ENCODE measurements around the gene PRAC2.

PRAC2 gene

DNA sequence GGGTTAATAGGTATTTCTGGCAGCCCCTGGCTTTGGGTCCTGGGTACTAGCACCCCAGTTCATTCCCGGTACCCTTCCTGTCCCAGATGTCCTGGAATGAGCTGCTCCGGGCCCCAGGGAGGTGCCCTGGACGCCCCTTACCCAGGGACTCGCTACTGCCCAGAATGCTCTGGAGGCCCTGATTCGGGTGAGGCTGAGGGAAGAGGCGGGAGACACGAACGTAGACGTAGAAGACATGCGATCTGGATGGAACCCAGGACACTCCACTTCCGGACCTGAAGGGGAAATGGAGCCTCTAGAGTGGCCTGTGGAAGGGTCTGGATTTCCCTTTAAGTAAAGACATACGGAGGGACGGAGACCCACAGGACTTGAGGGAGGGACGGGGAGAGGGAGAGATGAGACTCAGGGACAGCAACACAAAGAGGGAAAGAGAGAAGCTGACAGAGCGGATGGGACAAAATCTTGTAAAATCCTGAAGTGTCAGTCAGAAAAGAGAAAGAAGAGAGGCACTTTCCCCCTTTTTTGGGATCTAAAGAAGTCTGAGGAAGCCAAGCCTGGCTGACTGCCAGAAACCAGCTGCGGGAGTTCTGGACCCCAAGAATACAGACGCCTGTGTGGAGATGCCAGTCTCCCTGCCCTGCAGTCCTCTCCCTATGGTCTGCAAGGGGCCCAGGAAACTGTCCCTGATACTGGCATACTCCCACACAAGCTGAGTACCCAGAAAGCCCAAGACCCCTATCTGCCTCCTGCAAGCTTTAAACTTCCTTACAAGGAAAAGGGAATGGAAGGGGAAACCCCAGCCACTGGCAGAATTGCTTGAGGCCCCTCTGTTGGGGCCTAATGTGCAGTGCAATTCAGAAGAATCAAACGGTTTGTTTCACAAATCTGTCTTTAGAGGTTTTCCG lies 6.6 kb downstream of the PRAC2 start:
- Histone ChIP-seq H3F3A (ENCODE audit: control insufficient read depth, insufficient read depth) (no peaks in the 10 kb centered on the region), H3K9me3 (ENCODE audit: control insufficient read depth, insufficient read depth, low read length) (no peaks in the 10 kb centered on the region), H3K4me1 (ENCODE audit: control insufficient read depth, low read length) (no peaks in the 10 kb centered on the region), H4K20me1 (ENCODE audit: control insufficient read depth, insufficient read depth, low read depth, low read length) (no peaks in the 10 kb centered on the region), H3K9me2 (replicated peaks; ENCODE audit: control insufficient read depth, low read length) (no peaks in the 10 kb centered on the region), H3K4me2 (ENCODE audit: low read length) (no peak overlapping the region), H3K4me3 (ENCODE audit: low read length) (no peak overlapping the region), H3K36me3 (ENCODE audit: control insufficient read depth, low read length) (no peaks in the 10 kb centered on the region), H3K27me3 (ENCODE audit: control insufficient read depth, low read length) (peaks cover 60% of the 10 kb centered on the region), H3K79me2 (ENCODE audit: control insufficient read depth, low read length) (no peaks in the 10 kb centered on the region), H3K27ac (ENCODE audit: low read depth, low read length) (no peak overlapping the region)
- no peak for TF ChIP-seq EZH2phosphoT487 (IDR thresholded peaks at IDR 0.05; ENCODE audit: borderline replicate concordance, low read length)
- TF ChIP-seq, protein P1, sequence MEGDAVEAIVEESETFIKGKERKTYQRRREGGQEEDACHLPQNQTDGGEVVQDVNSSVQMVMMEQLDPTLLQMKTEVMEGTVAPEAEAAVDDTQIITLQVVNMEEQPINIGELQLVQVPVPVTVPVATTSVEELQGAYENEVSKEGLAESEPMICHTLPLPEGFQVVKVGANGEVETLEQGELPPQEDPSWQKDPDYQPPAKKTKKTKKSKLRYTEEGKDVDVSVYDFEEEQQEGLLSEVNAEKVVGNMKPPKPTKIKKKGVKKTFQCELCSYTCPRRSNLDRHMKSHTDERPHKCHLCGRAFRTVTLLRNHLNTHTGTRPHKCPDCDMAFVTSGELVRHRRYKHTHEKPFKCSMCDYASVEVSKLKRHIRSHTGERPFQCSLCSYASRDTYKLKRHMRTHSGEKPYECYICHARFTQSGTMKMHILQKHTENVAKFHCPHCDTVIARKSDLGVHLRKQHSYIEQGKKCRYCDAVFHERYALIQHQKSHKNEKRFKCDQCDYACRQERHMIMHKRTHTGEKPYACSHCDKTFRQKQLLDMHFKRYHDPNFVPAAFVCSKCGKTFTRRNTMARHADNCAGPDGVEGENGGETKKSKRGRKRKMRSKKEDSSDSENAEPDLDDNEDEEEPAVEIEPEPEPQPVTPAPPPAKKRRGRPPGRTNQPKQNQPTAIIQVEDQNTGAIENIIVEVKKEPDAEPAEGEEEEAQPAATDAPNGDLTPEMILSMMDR (IDR thresholded peaks at IDR 0.05; ENCODE audit: low read depth, low read length, poor library complexity, severe bottlenecking) = no peak

DNA sequence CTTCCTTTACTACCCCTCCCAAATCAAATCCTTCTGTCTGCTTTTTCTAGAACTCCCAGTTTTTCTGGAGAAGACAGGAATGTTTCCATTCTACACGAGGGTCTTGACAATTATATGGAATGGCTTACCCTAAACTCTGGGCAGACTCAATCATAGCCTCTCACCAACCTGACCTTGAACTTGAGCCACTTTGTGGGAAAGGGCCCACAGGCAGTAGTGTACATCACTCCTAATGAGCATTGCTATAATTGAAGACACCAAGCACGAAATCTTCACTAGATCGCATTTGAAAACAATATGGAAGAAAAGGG lies 7.2 kb downstream of the PRAC2 start:
- H3K4me2 ChIP-seq (ENCODE audit: low read length) = no peak overlapping the region
- H3K4me1 ChIP-seq (ENCODE audit: control insufficient read depth, low read length) = no peaks in the 10 kb centered on the region
- no peaks in the 10 kb centered on the region for H4K20me1 ChIP-seq (ENCODE audit: control insufficient read depth, insufficient read depth, low read depth, low read length)
- no peak overlapping the region for H3K4me3 ChIP-seq (ENCODE audit: low read length)
- H3K9me3 ChIP-seq (ENCODE audit: control insufficient read depth, insufficient read depth, low read length) = no peaks in the 10 kb centered on the region
- H3F3A ChIP-seq (ENCODE audit: control insufficient read depth, insufficient read depth) = no peaks in the 10 kb centered on the region
- no peaks in the 10 kb centered on the region for H3K36me3 ChIP-seq (ENCODE audit: control insufficient read depth, low read length)
- H3K27me3 ChIP-seq (ENCODE audit: control insufficient read depth, low read length) = peaks cover 60% of the 10 kb centered on the region
- no peaks in the 10 kb centered on the region for H3K9me2 ChIP-seq (replicated peaks; ENCODE audit: control insufficient read depth, low read length)
- no peak overlapping the region for H3K27ac ChIP-seq (ENCODE audit: low read depth, low read length)
- no peak for TF ChIP-seq EZH2phosphoT487 (IDR thresholded peaks at IDR 0.05; ENCODE audit: borderline replicate concordance, low read length)
- TF ChIP-seq, protein P1 (IDR thresholded peaks at IDR 0.05; ENCODE audit: low read depth, low read length, poor library complexity, severe bottlenecking) = no peak
- no peaks in the 10 kb centered on the region for H3K79me2 ChIP-seq (ENCODE audit: control insufficient read depth, low read length)

DNA sequence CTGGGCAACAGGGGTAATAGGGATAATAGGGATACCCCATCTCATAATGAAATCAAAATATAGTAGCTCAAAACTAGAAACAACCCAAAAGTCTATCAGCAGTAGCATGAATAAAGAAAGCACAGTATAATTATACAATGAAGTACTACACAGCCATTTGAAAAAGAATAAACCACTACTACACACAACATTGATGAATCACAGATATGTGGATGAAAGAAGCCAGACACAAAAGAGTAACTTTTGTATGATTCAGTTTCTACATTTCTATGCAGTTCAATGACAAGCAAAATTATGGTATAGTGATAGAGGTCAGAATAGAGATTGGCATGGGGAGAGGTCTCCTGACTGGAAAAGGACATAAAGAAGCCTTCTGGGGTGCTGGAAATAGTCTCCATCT lies 8.4 kb downstream of the PRAC2 start:
- no peaks in the 10 kb centered on the region for H3F3A ChIP-seq (ENCODE audit: control insufficient read depth, insufficient read depth)
- no peaks in the 10 kb centered on the region for H3K4me1 ChIP-seq (ENCODE audit: control insufficient read depth, low read length)
- no peaks in the 10 kb centered on the region for H3K79me2 ChIP-seq (ENCODE audit: control insufficient read depth, low read length)
- H3K9me3 ChIP-seq (ENCODE audit: control insufficient read depth, insufficient read depth, low read length) = no peaks in the 10 kb centered on the region
- H3K4me3 ChIP-seq (ENCODE audit: low read length) = no peak overlapping the region
- no peaks in the 10 kb centered on the region for H3K36me3 ChIP-seq (ENCODE audit: control insufficient read depth, low read length)
- no peaks in the 10 kb centered on the region for H4K20me1 ChIP-seq (ENCODE audit: control insufficient read depth, insufficient read depth, low read depth, low read length)
- TF ChIP-seq, protein P1 (IDR thresholded peaks at IDR 0.05; ENCODE audit: low read depth, low read length, poor library complexity, severe bottlenecking) = no peak
- H3K9me2 ChIP-seq (replicated peaks; ENCODE audit: control insufficient read depth, low read length) = no peaks in the 10 kb centered on the region
- no peak overlapping the region for H3K27ac ChIP-seq (ENCODE audit: low read depth, low read length)
- H3K27me3 ChIP-seq (ENCODE audit: control insufficient read depth, low read length) = peaks cover 60% of the 10 kb centered on the region
- H3K4me2 ChIP-seq (ENCODE audit: low read length) = no peak overlapping the region

Measured in DOHH2 (cell line).